Measurements from ENCODE around the gene SIX2.

GRCh38 chr2:45024097-45024496 is 14.8 kb upstream of the SIX2 start:
- no peak for TF ChIP-seq CTCF (IDR thresholded peaks at IDR 0.05)
- TF ChIP-seq EZH2phosphoT487 (IDR thresholded peaks at IDR 0.05) = no peak
- TF ChIP-seq EZH2 (IDR thresholded peaks at IDR 0.05) = no peak

All from neural progenitor cell (in vitro differentiated cells).